ENCODE results near the gene AMELX. TPM values are rescaled to one million over a fixed set of nuclear protein-coding genes. Genes with fewer than 3 reads are reported as not detected.

The AMELX gene
- total RNA-seq, 1 donor from 2014 or later = not detected

DNA sequence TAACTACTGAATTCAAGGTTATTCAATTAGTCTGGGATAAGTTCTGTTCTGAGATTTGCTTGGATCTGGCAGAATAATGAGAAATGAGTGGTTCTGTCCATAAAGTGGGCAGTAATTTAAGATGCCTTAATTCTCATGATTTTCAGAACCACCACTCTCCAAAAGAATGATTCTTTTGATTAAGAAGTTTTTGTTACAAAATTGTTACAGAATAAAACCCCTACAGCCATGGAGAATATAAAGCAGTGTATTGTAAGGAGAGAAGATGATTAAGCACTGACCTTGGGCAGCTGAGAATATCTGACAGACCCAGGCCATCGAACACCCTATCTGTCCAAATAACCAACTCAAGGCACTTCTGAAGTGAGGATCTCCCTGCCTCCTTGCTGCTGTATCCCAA is 12.4 kb downstream of the AMELX start:
- TF ChIP-seq, protein P1, sequence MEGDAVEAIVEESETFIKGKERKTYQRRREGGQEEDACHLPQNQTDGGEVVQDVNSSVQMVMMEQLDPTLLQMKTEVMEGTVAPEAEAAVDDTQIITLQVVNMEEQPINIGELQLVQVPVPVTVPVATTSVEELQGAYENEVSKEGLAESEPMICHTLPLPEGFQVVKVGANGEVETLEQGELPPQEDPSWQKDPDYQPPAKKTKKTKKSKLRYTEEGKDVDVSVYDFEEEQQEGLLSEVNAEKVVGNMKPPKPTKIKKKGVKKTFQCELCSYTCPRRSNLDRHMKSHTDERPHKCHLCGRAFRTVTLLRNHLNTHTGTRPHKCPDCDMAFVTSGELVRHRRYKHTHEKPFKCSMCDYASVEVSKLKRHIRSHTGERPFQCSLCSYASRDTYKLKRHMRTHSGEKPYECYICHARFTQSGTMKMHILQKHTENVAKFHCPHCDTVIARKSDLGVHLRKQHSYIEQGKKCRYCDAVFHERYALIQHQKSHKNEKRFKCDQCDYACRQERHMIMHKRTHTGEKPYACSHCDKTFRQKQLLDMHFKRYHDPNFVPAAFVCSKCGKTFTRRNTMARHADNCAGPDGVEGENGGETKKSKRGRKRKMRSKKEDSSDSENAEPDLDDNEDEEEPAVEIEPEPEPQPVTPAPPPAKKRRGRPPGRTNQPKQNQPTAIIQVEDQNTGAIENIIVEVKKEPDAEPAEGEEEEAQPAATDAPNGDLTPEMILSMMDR (IDR thresholded peaks at IDR 0.05) = no peak
- no peak for ATAC-seq
- H3K27me3 ChIP-seq = no peaks in the 10 kb centered on the region
- DNase-seq = no peak
- H3K36me3 ChIP-seq = no peaks in the 10 kb centered on the region
- no peak overlapping the region for H3K27ac ChIP-seq
- H3K4me3 ChIP-seq = no peak overlapping the region
- H3K4me1 ChIP-seq = no peaks in the 10 kb centered on the region
- intact Hi-C loops (cut with DNase I) = no loop called here
- no peaks in the 10 kb centered on the region for H3K9me3 ChIP-seq

DNA sequence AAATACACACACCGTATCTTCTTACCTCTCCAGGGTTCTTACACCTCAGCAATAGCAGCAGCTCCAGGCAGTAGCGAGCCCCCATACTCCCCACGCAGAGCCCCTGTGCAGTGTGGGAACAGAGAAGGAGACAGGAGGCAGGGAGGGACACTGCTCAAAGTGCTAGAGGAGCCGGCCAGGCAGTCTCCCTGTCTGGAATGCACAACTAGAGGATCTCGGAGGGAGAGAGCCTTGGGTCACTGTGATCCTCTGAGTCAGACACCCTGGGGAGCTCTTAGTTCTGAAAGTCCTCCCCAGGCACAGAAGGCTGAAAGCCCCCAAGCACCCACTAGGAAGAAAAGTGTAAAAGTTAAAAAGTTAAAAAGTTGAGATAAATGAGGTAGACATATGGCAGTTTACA is 16.0 kb downstream of the AMELX start:
- Histone ChIP-seq H3K9me3 (no peaks in the 10 kb centered on the region), H3K4me3 (no peak overlapping the region), H3K27me3 (no peaks in the 10 kb centered on the region), H3K36me3 (no peaks in the 10 kb centered on the region), H3K27ac (no peak overlapping the region), H3K4me1 (no peaks in the 10 kb centered on the region)
- ATAC-seq (no peak), DNase-seq (no peak)
- TF ChIP-seq, protein P1 (IDR thresholded peaks at IDR 0.05) = no peak
- intact Hi-C loops (cut with DNase I) = no loop called here

DNA sequence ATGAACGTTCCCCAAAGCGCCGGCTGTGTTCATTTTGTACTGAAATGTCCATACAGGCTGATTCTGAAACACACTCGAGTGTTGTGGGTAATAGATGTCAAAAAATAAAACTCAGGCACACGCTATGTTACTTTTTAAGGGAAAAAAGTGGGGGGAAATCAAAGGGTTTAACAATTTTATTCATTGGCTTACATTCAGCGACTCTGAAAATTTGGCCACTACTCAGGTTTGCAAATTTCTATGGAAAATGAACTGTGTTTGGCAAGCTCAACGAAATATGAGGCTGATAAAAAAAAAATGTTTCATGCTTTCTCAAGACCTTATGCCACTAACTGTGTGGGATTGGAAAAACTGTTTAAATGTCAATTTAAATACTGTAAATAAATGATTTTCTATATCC is 18.5 kb downstream of the AMELX start:
- Histone ChIP-seq H3K27ac (no peak overlapping the region), H3K9me3 (no peaks in the 10 kb centered on the region), H3K36me3 (no peaks in the 10 kb centered on the region), H3K4me1 (no peaks in the 10 kb centered on the region), H3K4me3 (no peak overlapping the region), H3K27me3 (no peaks in the 10 kb centered on the region)
- intact Hi-C loops (cut with DNase I) = no loop called here
- TF ChIP-seq, protein P1 (IDR thresholded peaks at IDR 0.05) = no peak
- DNase-seq (no peak), ATAC-seq (no peak)

DNA sequence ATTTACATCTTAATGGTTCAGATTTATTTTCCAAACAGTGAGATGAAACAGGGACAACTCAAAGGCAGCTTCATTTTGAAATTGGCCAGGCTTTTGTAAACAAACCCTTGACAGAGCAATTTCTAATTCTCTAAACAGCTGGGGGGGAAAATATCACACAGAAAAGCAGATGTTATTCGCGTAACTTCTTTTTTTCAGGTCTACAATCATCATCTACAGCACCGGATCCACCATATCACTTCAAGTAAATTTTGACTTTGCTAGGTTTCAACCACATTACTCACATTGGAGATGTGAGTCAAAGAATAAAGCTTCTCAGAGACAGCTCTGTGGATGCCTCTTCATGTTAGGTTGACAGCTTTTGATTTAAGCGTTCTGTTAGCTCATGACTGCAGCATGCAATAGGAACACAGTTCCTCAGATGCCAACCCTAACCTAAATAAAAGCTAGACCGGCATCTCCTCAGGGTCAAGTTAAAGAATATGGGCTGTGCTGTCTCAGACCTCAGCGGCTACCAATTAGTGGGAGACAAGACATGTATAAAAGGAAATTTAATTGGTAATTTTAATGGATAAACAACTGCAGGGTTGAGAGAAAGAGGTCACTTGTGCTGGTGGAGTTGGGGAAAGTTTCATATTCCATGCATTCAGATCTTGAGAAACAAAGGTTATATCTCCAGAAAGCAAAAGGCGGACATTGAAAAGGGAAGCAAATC is 26.8 kb downstream of the AMELX start:
- no peaks in the 10 kb centered on the region for H3K27me3 ChIP-seq
- H3K9me3 ChIP-seq = no peaks in the 10 kb centered on the region
- no peak for ATAC-seq
- no peaks in the 10 kb centered on the region for H3K36me3 ChIP-seq
- H3K4me3 ChIP-seq = no peak overlapping the region
- intact Hi-C loops (cut with DNase I) = no loop called here
- no peak overlapping the region for H3K27ac ChIP-seq
- no peak for DNase-seq
- TF ChIP-seq, protein P1 (IDR thresholded peaks at IDR 0.05) = no peak
- no peaks in the 10 kb centered on the region for H3K4me1 ChIP-seq

DNA sequence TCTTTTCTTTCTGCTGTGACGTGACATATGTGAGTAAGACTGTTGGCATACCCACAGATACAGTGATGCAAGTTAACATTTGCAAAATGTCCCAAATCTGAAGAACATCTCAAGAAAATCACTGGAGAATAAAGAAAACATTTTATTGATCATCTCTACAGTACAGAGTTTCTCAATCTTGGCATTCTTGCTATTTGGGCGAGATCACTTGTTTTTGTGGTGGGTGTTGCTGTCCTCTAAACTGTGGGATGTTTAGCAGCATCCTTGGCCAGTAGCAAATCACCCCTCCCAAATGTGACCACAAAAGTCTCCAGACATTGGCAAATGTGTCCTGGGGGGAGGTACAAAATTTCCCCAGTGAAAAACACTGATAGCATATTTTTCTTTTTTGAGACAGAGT is 28.8 kb downstream of the AMELX start:
- H3K27me3 ChIP-seq = no peaks in the 10 kb centered on the region
- H3K4me1 ChIP-seq = no peaks in the 10 kb centered on the region
- DNase-seq (no peak), ATAC-seq (no peak)
- intact Hi-C loops (cut with DNase I) = no loop called here
- no peaks in the 10 kb centered on the region for H3K36me3 ChIP-seq
- H3K27ac ChIP-seq = no peak overlapping the region
- H3K4me3 ChIP-seq = no peak overlapping the region
- no peaks in the 10 kb centered on the region for H3K9me3 ChIP-seq
- TF ChIP-seq, protein P1 (IDR thresholded peaks at IDR 0.05) = no peak

DNA sequence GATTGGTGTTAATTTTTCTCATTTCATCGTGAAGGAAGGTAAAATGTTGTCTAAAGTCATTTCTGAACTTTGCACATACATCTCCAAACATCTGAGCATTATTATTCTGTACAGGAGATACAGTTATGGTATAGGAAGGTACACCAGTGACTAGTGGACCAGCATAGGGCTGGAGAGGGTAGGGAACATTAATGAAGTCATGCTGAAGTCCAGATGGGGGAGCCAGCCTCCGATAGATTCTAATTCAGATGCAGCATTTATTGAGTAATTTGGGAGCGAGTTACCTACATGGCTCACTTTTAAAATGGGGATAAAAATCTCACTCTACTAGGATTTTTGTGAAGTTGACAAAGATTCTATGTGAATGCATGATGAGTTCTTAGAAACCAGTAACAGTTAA is 34.9 kb downstream of the AMELX start:
- no peak for DNase-seq
- H3K4me1 ChIP-seq = no peaks in the 10 kb centered on the region
- no peaks in the 10 kb centered on the region for H3K36me3 ChIP-seq
- TF ChIP-seq, protein P1 (IDR thresholded peaks at IDR 0.05) = no peak
- H3K27me3 ChIP-seq = no peaks in the 10 kb centered on the region
- no peak overlapping the region for H3K27ac ChIP-seq
- no peak overlapping the region for H3K4me3 ChIP-seq
- intact Hi-C loops (cut with DNase I) = no loop called here
- H3K9me3 ChIP-seq = no peaks in the 10 kb centered on the region
- no peak for ATAC-seq

All from upper lobe of right lung (tissue), 1 donor.